HepG2 (cell line): ENCODE results near the gene BPIFB6. TPM values are rescaled to one million over a fixed set of nuclear protein-coding genes. Genes with fewer than 3 reads are reported as not detected.

ENCODE experiments used
- CREM ChIP-seq, 2 experiments: sonication (generic) in 1 of 2; formaldehyde crosslinking in 1 of 2; IDR thresholded peaks; 2 replicates each; pipeline versions ENCODE4 v1.4.0 to v1.6.1; 2016 to 2020; ENCODE audit warnings: antibody characterized with exemption in 1 of 2, mild to moderate bottlenecking in 1 of 2, missing genetic modification reagents in 1 of 2
- MAF1 ChIP-seq: sonication (generic); formaldehyde crosslinking; IDR thresholded peaks from 2 replicates; pipeline ENCODE4 v1.5.0; 2020; ENCODE audit warnings: missing genetic modification reagents, borderline replicate concordance
- RAD51 ChIP-seq: fragments of 450-650 bp; IDR thresholded peaks from 2 replicates; pipeline ENCODE4 v1.6.1; 2016; ENCODE audit warnings: borderline replicate concordance
- SP140L ChIP-seq: sonication (generic); formaldehyde crosslinking; IDR thresholded peaks from 2 replicates; pipeline ENCODE4 v1.4.0; 2020; ENCODE audit warnings: missing genetic modification reagents, borderline replicate concordance
- ZNF260 ChIP-seq: sonication (generic); formaldehyde crosslinking; IDR thresholded peaks from 2 replicates; pipeline ENCODE4 v1.4.0; 2020; ENCODE audit warnings: missing genetic modification reagents, low read depth, mild to moderate bottlenecking, borderline replicate concordance
- ZNF329 ChIP-seq: sonication (generic); formaldehyde crosslinking; IDR thresholded peaks from 2 replicates; pipeline ENCODE4 v1.9.0; 2021; ENCODE audit warnings: low read depth, mild to moderate bottlenecking, missing genetic modification reagents
- ZNF510 ChIP-seq: sonication (generic); formaldehyde crosslinking; IDR thresholded peaks from 2 replicates; pipeline ENCODE4 v1.4.0; 2020; ENCODE audit warnings: low read depth, mild to moderate bottlenecking, missing genetic modification reagents
- ZNF550 ChIP-seq: sonication (generic); formaldehyde crosslinking; IDR thresholded peaks from 2 replicates; pipeline ENCODE4 v1.4.0; 2020; ENCODE audit warnings: mild to moderate bottlenecking, missing genetic modification reagents, borderline replicate concordance
- polyA plus RNA-seq, 8 experiments: library from polyadenylated mRNA; depleted of rRNA in 3 of 8; stranded (reverse) in 7 of 8; unstranded in 1 of 8; fragments of >200 nt; fragmentation: Illumina TruSeq in 4 of 8; extraction: Trizol in 4 of 8; gene quantifications; 2 replicates each; pipeline versions ENCODE4 v1.2.1 to v1.2.3, GENCODE V29; 2011 to 2016; ENCODE audit warnings: low read depth in 4 of 8, missing spikeins in 1 of 8, mixed read lengths in 1 of 8; ENCODE audit not compliant: insufficient read depth in 1 of 8
- total RNA-seq, 5 experiments: library from RNA; depleted of rRNA; stranded (reverse); fragments of >200 nt; fragmentation: Illumina TruSeq; extraction: Trizol; gene quantifications; 2 replicates each; pipeline ENCODE4 v1.2.3, GENCODE V29; 2016; ENCODE audit warnings: low read depth in 1 of 5
- TF ChIP-seq, protein P1 (sequence below): sonication (generic); formaldehyde crosslinking; IDR thresholded peaks from 2 replicates; pipeline ENCODE4 v1.4.0; 2020; ENCODE audit warnings: mild to moderate bottlenecking, low read depth, missing genetic modification reagents
- TF ChIP-seq, protein P2 (sequence below): sonication (generic); formaldehyde crosslinking; IDR thresholded peaks from 2 replicates; pipeline ENCODE4 v1.4.0; 2020; ENCODE audit warnings: missing genetic modification reagents, borderline replicate concordance
- TF ChIP-seq, protein P3 (sequence below): sonication (generic); formaldehyde crosslinking; IDR thresholded peaks from 2 replicates; pipeline ENCODE4 v1.4.0; 2020; ENCODE audit warnings: mild to moderate bottlenecking, missing genetic modification reagents
- TF ChIP-seq, protein P4 (sequence below): sonication (generic); formaldehyde crosslinking; IDR thresholded peaks from 2 replicates; pipeline ENCODE4 v1.8.0; 2022; ENCODE audit warnings: low read depth, missing genetic modification reagents

The BPIFB6 gene
- total and polyA plus RNA-seq, 2 of the 13 experiments (the other 11 are each of a cell fraction or from before 2014, with no cell fraction given), result 0.13 to 1.7 TPM

GRCh38 chr20:33007376-33008335 is 23.8 kb upstream of the BPIFB6 start, which contains the start of gene BPIFB2 (continued):
- TF ChIP-seq, protein P1, sequence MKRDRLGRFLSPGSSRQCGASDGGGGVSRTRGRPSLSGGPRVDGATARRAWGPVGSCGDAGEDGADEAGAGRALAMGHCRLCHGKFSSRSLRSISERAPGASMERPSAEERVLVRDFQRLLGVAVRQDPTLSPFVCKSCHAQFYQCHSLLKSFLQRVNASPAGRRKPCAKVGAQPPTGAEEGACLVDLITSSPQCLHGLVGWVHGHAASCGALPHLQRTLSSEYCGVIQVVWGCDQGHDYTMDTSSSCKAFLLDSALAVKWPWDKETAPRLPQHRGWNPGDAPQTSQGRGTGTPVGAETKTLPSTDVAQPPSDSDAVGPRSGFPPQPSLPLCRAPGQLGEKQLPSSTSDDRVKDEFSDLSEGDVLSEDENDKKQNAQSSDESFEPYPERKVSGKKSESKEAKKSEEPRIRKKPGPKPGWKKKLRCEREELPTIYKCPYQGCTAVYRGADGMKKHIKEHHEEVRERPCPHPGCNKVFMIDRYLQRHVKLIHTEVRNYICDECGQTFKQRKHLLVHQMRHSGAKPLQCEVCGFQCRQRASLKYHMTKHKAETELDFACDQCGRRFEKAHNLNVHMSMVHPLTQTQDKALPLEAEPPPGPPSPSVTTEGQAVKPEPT, result peak; percentile 26; the same call in 1 of the 2 replicates
- no peak; the same call in 1 of the 2 replicates for TF ChIP-seq SP140L
- TF ChIP-seq, protein P2, sequence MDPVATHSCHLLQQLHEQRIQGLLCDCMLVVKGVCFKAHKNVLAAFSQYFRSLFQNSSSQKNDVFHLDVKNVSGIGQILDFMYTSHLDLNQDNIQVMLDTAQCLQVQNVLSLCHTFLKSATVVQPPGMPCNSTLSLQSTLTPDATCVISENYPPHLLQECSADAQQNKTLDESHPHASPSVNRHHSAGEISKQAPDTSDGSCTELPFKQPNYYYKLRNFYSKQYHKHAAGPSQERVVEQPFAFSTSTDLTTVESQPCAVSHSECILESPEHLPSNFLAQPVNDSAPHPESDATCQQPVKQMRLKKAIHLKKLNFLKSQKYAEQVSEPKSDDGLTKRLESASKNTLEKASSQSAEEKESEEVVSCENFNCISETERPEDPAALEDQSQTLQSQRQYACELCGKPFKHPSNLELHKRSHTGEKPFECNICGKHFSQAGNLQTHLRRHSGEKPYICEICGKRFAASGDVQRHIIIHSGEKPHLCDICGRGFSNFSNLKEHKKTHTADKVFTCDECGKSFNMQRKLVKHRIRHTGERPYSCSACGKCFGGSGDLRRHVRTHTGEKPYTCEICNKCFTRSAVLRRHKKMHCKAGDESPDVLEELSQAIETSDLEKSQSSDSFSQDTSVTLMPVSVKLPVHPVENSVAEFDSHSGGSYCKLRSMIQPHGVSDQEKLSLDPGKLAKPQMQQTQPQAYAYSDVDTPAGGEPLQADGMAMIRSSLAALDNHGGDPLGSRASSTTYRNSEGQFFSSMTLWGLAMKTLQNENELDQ (CRISPR knock-in tag), result peak; percentile 49; the same call in 1 of the 2 replicates
- TF ChIP-seq, protein P3, sequence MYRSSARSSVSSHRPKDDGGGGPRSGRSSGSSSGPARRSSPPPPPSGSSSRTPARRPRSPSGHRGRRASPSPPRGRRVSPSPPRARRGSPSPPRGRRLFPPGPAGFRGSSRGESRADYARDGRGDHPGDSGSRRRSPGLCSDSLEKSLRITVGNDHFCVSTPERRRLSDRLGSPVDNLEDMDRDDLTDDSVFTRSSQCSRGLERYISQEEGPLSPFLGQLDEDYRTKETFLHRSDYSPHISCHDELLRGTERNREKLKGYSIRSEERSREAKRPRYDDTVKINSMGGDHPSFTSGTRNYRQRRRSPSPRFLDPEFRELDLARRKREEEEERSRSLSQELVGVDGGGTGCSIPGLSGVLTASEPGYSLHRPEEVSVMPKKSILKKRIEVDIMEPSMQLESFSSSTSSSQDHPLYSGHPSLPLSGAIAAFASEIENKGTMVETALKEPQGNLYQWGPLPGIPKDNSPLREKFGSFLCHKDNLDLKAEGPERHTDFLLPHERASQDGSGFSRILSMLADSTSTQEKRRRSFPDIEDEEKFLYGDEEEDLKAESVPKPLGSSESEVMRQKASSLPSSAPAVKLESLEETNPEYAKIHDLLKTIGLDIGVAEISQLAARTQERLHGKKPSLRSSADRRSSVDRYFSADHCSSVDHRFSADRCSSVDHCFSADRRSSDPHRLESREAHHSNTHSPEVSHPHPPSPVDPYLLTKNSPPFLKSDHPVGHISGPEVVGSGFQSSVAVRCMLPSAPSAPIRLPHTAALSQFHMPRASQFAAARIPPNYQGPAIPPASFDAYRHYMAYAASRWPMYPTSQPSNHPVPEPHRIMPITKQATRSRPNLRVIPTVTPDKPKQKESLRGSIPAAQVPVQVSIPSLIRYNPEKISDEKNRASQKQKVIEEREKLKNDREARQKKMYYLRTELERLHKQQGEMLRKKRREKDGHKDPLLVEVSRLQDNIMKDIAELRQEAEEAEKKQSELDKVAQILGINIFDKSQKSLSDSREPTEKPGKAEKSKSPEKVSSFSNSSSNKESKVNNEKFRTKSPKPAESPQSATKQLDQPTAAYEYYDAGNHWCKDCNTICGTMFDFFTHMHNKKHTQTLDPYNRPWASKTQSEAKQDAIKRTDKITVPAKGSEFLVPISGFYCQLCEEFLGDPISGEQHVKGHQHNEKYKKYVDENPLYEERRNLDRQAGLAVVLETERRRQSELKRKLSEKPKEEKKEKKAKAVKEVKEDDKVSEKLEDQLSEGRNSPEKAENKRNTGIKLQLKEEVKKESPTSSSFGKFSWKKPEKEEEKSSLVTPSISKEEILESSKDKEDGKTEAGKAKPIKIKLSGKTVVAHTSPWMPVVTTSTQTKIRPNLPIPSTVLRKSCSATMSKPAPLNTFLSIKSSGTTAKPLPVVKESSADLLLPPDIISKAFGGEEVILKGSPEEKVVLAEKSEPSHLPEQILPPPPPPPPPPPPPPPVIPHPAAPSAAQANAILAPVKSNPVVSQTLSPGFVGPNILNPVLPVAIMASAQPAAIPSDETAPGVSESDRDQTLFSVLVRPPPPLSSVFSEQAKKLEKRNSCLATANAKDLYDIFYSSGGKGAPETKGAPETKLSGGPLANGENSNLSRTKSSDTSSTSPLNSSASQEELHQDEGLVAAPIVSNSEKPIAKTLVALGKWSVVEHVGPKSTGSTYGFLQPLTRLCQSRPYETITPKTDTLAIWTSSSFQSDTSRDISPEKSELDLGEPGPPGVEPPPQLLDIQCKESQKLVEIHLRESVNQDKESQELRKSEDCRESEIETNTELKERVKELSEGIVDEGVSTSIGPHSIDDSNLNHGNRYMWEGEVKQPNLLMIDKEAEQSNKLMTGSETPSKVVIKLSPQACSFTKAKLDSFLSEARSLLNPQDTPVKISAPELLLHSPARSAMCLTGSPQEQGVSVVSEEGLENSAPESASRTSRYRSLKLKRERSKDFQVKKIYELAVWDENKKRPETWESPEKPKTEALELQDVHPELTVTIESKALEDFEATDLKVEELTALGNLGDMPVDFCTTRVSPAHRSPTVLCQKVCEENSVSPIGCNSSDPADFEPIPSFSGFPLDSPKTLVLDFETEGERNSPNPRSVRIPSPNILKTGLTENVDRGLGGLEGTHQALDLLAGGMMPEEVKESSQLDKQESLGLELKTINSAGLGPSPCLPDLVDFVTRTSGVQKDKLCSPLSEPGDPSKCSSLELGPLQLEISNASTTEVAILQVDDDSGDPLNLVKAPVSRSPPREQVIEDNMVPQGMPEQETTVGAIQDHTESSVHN (CRISPR knock-in tag), result peak; percentile 93
- 0 out of 2 replicates have a peak, but pooled peaks have one; percentile 64 for TF ChIP-seq MAF1
- TF ChIP-seq, protein P4, sequence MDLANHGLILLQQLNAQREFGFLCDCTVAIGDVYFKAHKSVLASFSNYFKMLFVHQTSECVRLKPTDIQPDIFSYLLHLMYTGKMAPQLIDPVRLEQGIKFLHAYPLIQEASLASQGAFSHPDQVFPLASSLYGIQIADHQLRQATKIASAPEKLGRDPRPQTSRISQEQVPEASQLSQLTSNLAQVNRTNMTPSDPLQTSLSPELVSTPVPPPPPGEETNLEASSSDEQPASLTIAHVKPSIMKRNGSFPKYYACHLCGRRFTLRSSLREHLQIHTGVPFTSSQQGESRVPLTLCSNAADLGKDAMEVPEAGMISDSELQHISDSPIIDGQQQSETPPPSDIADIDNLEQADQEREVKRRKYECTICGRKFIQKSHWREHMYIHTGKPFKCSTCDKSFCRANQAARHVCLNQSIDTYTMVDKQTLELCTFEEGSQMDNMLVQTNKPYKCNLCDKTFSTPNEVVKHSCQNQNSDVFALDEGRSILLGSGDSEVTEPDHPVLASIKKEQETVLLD (CRISPR knock-in tag), result no peak
- no peak for TF ChIP-seq ZNF329
- TF ChIP-seq ZNF550 (CRISPR knock-in tag), result peak; percentile 97
- TF ChIP-seq RAD51, result no peak
- TF ChIP-seq CREM (IDR thresholded peaks at IDR 0.05), result peak; percentile 86
- peak; percentile 17; the same call in 1 of the 2 replicates for TF ChIP-seq CREM (CRISPR knock-in tag; IDR thresholded peaks at IDR 0.05)
- TF ChIP-seq ZNF510 (CRISPR knock-in tag), result peak; percentile 95
- peak; percentile 88; the same call in 1 of the 2 replicates for TF ChIP-seq ZNF260 (CRISPR knock-in tag)
